NT2/D1 (cell line): ENCODE results near the gene SLC9A8.

ENCODE experiments used
- SUZ12 ChIP-seq: IDR thresholded peaks from 2 replicates; pipeline ENCODE4 v1.6.1; 2011; ENCODE audit not compliant: insufficient read length, insufficient read depth; ENCODE audit errors: extremely low read depth
- YY1 ChIP-seq: IDR thresholded peaks from 2 replicates; pipeline ENCODE4 v1.6.1; 2011; ENCODE audit not compliant: insufficient read length, insufficient read depth

- TF ChIP-seq SUZ12, result no peak
- no peak for TF ChIP-seq YY1
These were observed 32.4 kb downstream of the SLC9A8 start for GRCh38 chr20:49845060-49845459.
